IMR-90 (cell line): ENCODE measurements around the gene RERE. TPM values are rescaled to one million over a fixed set of nuclear protein-coding genes. Genes with fewer than 3 reads are reported as not detected.

ENCODE experiments used
- ATAC-seq: fragments of 200-7000 bp; cut with Tn5 transposase; 2 replicates; pipeline ENCODE4 v1.9.1; 2020; ENCODE audit warnings: low read depth, mild to moderate bottlenecking, moderate library complexity
- BruUV-seq: library from RNA; stranded (reverse); fragments of 400-500 nt; replicated peaks from 2 replicates; lab custom pipeline; 2021; lab: Mats Ljungman, UMichigan
- CTCF ChIA-PET: fragments of 300-600 bp; formaldehyde crosslinking; extraction: SDS; loops from one replicate; lab custom pipeline; 2021; ENCODE audit warnings: antibody characterized with exemption; lab: Yijun Ruan, JAX
- POLR2A ChIA-PET: fragments of 300-600 bp; sonication (Branson Sonifier 250); formaldehyde crosslinking; loops from one replicate; lab custom pipeline; 2022; ENCODE audit warnings: antibody characterized with exemption; ENCODE audit not compliant: unreplicated experiment; lab: Charles Lee
- DNase-seq: peaks from one replicate; pipeline ENCODE4 v3.0.0; 2013
- H2AFZ ChIP-seq: replicated peaks from 2 replicates; pipeline ENCODE3; 2013; ENCODE audit warnings: low read length, mild to moderate bottlenecking; ENCODE audit not compliant: poor library complexity
- H2AK5ac ChIP-seq: 2 replicates; pipeline ENCODE4 v1.6.1; 2013; ENCODE audit warnings: low read depth, low read length, inconsistent platforms
- H2AK9ac ChIP-seq: replicated peaks from 2 replicates; pipeline ENCODE3; 2013; ENCODE audit warnings: mild to moderate bottlenecking, low read depth, low read length, moderate library complexity; ENCODE audit not compliant: poor library complexity
- H2BK120ac ChIP-seq: 2 replicates; pipeline ENCODE4 v1.6.1; 2013; ENCODE audit warnings: low read depth, low read length, inconsistent platforms
- H2BK15ac ChIP-seq: 3 replicates; pipeline ENCODE4 v1.6.1; 2013; ENCODE audit warnings: low read depth, low read length, inconsistent platforms
- H2BK20ac ChIP-seq: 2 replicates; pipeline ENCODE4 v1.6.1; 2013; ENCODE audit warnings: low read depth, mild to moderate bottlenecking, inconsistent platforms, low read length, moderate library complexity
- H2BK5ac ChIP-seq: 2 replicates; pipeline ENCODE4 v1.6.1; 2013; ENCODE audit warnings: mild to moderate bottlenecking, low read depth, low read length, inconsistent platforms; ENCODE audit not compliant: poor library complexity, severe bottlenecking
- H3K14ac ChIP-seq: replicated peaks from 2 replicates; pipeline ENCODE4 v1.6.1; 2013; ENCODE audit warnings: low read depth, low read length, inconsistent platforms
- H3K18ac ChIP-seq: 2 replicates; pipeline ENCODE4 v1.6.1; 2013; ENCODE audit warnings: low read depth, low read length, control low read depth
- H3K23ac ChIP-seq: 2 replicates; pipeline ENCODE4 v1.6.1; 2013; ENCODE audit warnings: low read depth, low read length, inconsistent platforms
- H3K27ac ChIP-seq: 2 replicates; pipeline ENCODE4 v1.5.1; 2013; ENCODE audit warnings: mild to moderate bottlenecking, control low read depth, low read length; ENCODE audit not compliant: insufficient read depth
- H3K27me3 ChIP-seq: 2 replicates; pipeline ENCODE4 v1.6.1; 2013; ENCODE audit warnings: low read length; ENCODE audit not compliant: control insufficient read depth, insufficient read depth
- H3K36me3 ChIP-seq: 2 replicates; pipeline ENCODE4 v1.6.1; 2013; ENCODE audit warnings: low read length, mixed read lengths; ENCODE audit not compliant: control insufficient read depth, insufficient read depth
- H3K4ac ChIP-seq: 2 replicates; pipeline ENCODE4 v1.6.1; 2013; ENCODE audit warnings: low read depth, low read length, inconsistent platforms
- H3K4me1 ChIP-seq: 2 replicates; pipeline ENCODE4 v1.6.1; 2013; ENCODE audit warnings: low read length, mixed read lengths; ENCODE audit not compliant: control insufficient read depth, insufficient read depth
- H3K4me2 ChIP-seq: 2 replicates; pipeline ENCODE4 v1.6.1; 2013; ENCODE audit warnings: low read depth, mild to moderate bottlenecking, control low read depth, low read length, moderate library complexity
- H3K4me3 ChIP-seq: 2 replicates; pipeline ENCODE4 v1.5.1; 2013; ENCODE audit warnings: low read depth, mild to moderate bottlenecking, control low read depth, low read length, moderate library complexity; ENCODE audit not compliant: insufficient read depth
- H3K56ac ChIP-seq: 2 replicates; pipeline ENCODE4 v1.6.1; 2013; ENCODE audit warnings: low read length, inconsistent platforms; ENCODE audit not compliant: insufficient read depth; ENCODE audit errors: extremely low read depth
- H3K79me1 ChIP-seq, 2 experiments: 2 replicates each; pipeline ENCODE4 v1.6.1; 2013; ENCODE audit warnings: low read length in 2 of 2, inconsistent platforms in 1 of 2, low read depth in 1 of 2
- H3K9ac ChIP-seq: 2 replicates; pipeline ENCODE4 v1.6.1; 2013; ENCODE audit warnings: low read depth, low read length, control low read depth
- H3K9me1 ChIP-seq: 2 replicates; pipeline ENCODE4 v1.6.1; 2013; ENCODE audit warnings: low read length, inconsistent platforms; ENCODE audit not compliant: insufficient read depth
- H3K9me3 ChIP-seq: 2 replicates; pipeline ENCODE4 v1.6.1; 2013; ENCODE audit warnings: low read length; ENCODE audit not compliant: control insufficient read depth, insufficient read depth
- H4K20me1 ChIP-seq: 2 replicates; pipeline ENCODE4 v1.6.1; 2013; ENCODE audit warnings: low read length, inconsistent platforms; ENCODE audit not compliant: insufficient read depth
- H4K5ac ChIP-seq: 2 replicates; pipeline ENCODE4 v1.6.1; 2013; ENCODE audit warnings: mild to moderate bottlenecking, low read depth, low read length, control low read depth
- H4K8ac ChIP-seq, 2 experiments: 2 replicates each; pipeline ENCODE4 v1.6.1; 2013; ENCODE audit warnings: low read depth in 2 of 2, low read length in 2 of 2, control low read depth in 1 of 2, inconsistent platforms in 1 of 2
- H4K91ac ChIP-seq: 2 replicates; pipeline ENCODE4 v1.6.1; 2013; ENCODE audit warnings: low read depth, low read length, inconsistent platforms; ENCODE audit not compliant: insufficient read depth
- CHD1 ChIP-seq: IDR thresholded peaks from 2 replicates; pipeline ENCODE4 v1.6.1; 2012; ENCODE audit warnings: low read depth, low read length, improper control_type of control experiment
- FOS ChIP-seq: fragments of 150-350 bp; IDR thresholded peaks from 2 replicates; pipeline ENCODE4 v1.6.1; 2016; ENCODE audit warnings: low read depth, low read length
- MXI1 ChIP-seq: IDR thresholded peaks from 2 replicates; pipeline ENCODE4 v1.6.1; 2012; ENCODE audit warnings: low read depth, mild to moderate bottlenecking, low read length, moderate library complexity, borderline replicate concordance
- RAD21 ChIP-seq: IDR thresholded peaks from 2 replicates; pipeline ENCODE4 v1.6.1; 2012; ENCODE audit warnings: low read length, improper control_type of control experiment
- SMC3 ChIP-seq: fragments of 150-350 bp; IDR thresholded peaks from 2 replicates; pipeline ENCODE4 v1.6.1; 2016; ENCODE audit warnings: low read depth, mild to moderate bottlenecking, antibody characterized with exemption, low read length, moderate library complexity
- WGBS, 2 experiments: methylation state at CpG; one replicate each; pipeline versions ENCODE4 v1.1.5 to v1.1.7; 2013; ENCODE audit warnings: missing lambda C conversion rate in 2 of 2; ENCODE audit not compliant: insufficient read length in 1 of 2; ENCODE audit errors: extremely low coverage in 2 of 2; 5-methylcytosine and 5-hydroxymethylcytosine counted together
- dilution Hi-C: fragments of 300-500 bp; cut with HindIII; formaldehyde crosslinking; loops from one replicate; pipeline ENCODE4 v1.14.3; 2018; ENCODE audit warnings: low sequenced_read_pairs; ENCODE audit not compliant: unreplicated experiment
- in situ Hi-C: fragments of 300-500 bp; cut with MboI; formaldehyde crosslinking; loops from 3 replicates; pipeline ENCODE4 v1.14.3; 2019; ENCODE audit warnings: low sequenced_read_pairs, inconsistent platforms, mixed read lengths
- intact Hi-C: fragments of 100-400 bp; cut with micrococcal nuclease; formaldehyde crosslinking; loops from 2 replicates; pipeline ENCODE4 v1.10.0; 2022
- polyA plus RNA-seq, 3 experiments: library from polyadenylated mRNA; depleted of rRNA; stranded (reverse); fragments of >200 nt; gene quantifications; 2 replicates each; pipeline ENCODE4 v1.2.3, GENCODE V29; 2012; ENCODE audit warnings: low replicate concordance in 1 of 3
- total RNA-seq: library from RNA; depleted of rRNA; stranded (reverse); fragments of >200 nt; gene quantifications from 2 replicates; pipeline ENCODE4 v1.2.3, GENCODE V29; 2012

The RERE gene
- total and polyA plus RNA-seq, 2 of the 4 experiments (the other 2 are of a cell fraction) = 11.5 to 25.1 TPM

GRCh38 chr1:8598783-8599182, 218.7 kb downstream of the RERE start:
- Histone ChIP-seq H4K8ac (peak overlapping the region; percentile 0 to 71; a peak in 3 of 4 replicates), H2BK20ac (peak overlapping the region; percentile 28; the same call in 1 of the 2 replicates), H3K4ac (peak overlapping the region; percentile 90), H3K14ac (peak overlapping the region; percentile 88), H3K27ac (peak overlapping the region; percentile 43; the same call in 1 of the 2 replicates), H3K36me3 (no peaks in the 10 kb centered on the region; the same call in 1 of the 2 replicates), H2BK120ac (peak overlapping the region; percentile 70), H2AK5ac (peak overlapping the region; percentile 78), H3K27me3 (no peaks in the 10 kb centered on the region), H3K4me3 (no peak overlapping the region), H4K5ac (peak overlapping the region; percentile 4; the same call in 1 of the 2 replicates), H2AFZ (peak overlapping the region; percentile 4), H2BK5ac (peak overlapping the region; percentile 59), H4K20me1 (peaks cover 48% of the 10 kb centered on the region), H4K91ac (peak overlapping the region; percentile 16), H3K9me1 (peaks cover 26% of the 10 kb centered on the region), H3K4me1 (peaks cover 25% of the 10 kb centered on the region), H3K18ac (0 out of 2 replicates have a peak overlapping the region, but pooled peaks have one; percentile 16), H3K56ac (0 out of 2 replicates have a peak overlapping the region, but pooled peaks have one; percentile 12), H3K9ac (peak overlapping the region; percentile 50), H3K4me2 (peak overlapping the region; percentile 92), H3K23ac (peak overlapping the region; percentile 88), H2BK15ac (0 out of 3 replicates have a peak overlapping the region, but pooled peaks have one; percentile 7), H3K79me1 (peaks cover 24 to 76% of the 10 kb centered on the region in 2 experiments), H2AK9ac (no peak overlapping the region), H3K9me3 (no peaks in the 10 kb centered on the region)
- ATAC-seq (peak; percentile 30), DNase-seq (peak; percentile 35)
- in situ Hi-C loops (no loop called here), dilution Hi-C loops (no loop called here), intact Hi-C loops (no loop called here)
- WGBS, 2 experiments = 28% methylated on average over 2 of the region's 4 CpGs; no CpG with 5 or more reads in 1 of the 2 experiments
- CTCF ChIA-PET = interaction anchor here (0.6 to 1.6 kb wide), 6 partner anchors 9 to 250 kb away, joined by 3 to 5 read pairs (median 3); no protein-coding TSS in a partner anchor
- TF ChIP-seq MXI1 = no peak
- no peak for TF ChIP-seq SMC3
- TF ChIP-seq CHD1 = no peak
- TF ChIP-seq RAD21 = no peak
- no peak for TF ChIP-seq FOS
- POLR2A ChIA-PET = no interaction called here
- no TSS peak for BruUV-seq
